HL-60 (cell line): Measurements from ENCODE around the gene ARID2.
A peak's percentile ranks its signal among the peaks of the same experiment; 100 is the strongest.

Experiments
- DNase-seq, 2 experiments: peaks; one replicate each; pipeline ENCODE4 v3.0.0-alpha.2; 2010 to 2020; ENCODE audit warnings: low read depth in 1 of 2, low spot score in 1 of 2
- H3K27ac ChIP-seq: fragments of 250-450 bp; sonication (Bioruptor Pico); replicated peaks from 2 replicates; pipeline ENCODE4 v1.5.1; 2020; ENCODE audit warnings: mild to moderate bottlenecking, moderate library complexity
- H3K27me3 ChIP-seq: fragments of 250-450 bp; sonication (Bioruptor Pico); 2 replicates; pipeline ENCODE4 v1.5.1; 2021; ENCODE audit warnings: mild to moderate bottlenecking, moderate library complexity; ENCODE audit not compliant: insufficient read depth, poor library complexity, severe bottlenecking
- H3K4me3 ChIP-seq: replicated peaks from 2 replicates; pipeline ENCODE4 v1.5.1; 2011; ENCODE audit warnings: mild to moderate bottlenecking, control low read depth, low read length; ENCODE audit not compliant: insufficient read depth
- CTCF ChIP-seq: IDR thresholded peaks from one replicate; pipeline ENCODE4 v1.5.1; 2011; ENCODE audit warnings: low read length, control low read depth, inconsistent platforms; ENCODE audit not compliant: insufficient read depth
- GABPA ChIP-seq: IDR thresholded peaks from 2 replicates; pipeline ENCODE4 v1.6.1; 2012; ENCODE audit warnings: low read depth
- POLR2AphosphoS5 ChIP-seq: IDR thresholded peaks from 2 replicates; pipeline ENCODE4 v1.6.1; 2012; ENCODE audit warnings: low read depth
- REST ChIP-seq: IDR thresholded peaks from 2 replicates; pipeline ENCODE4 v1.6.1; 2012; ENCODE audit warnings: low read depth; ENCODE audit not compliant: insufficient replicate concordance
- SPI1 ChIP-seq: IDR thresholded peaks from 2 replicates; pipeline ENCODE4 v1.6.1; 2012; ENCODE audit warnings: low read depth, mild to moderate bottlenecking, borderline replicate concordance

Gene ARID2

GRCh38 chr12:45914090-45914489 is 184.6 kb downstream of the ARID2 start:
- DNase-seq, result no peak
- Histone ChIP-seq H3K4me3 (no peak overlapping the region), H3K27me3 (no peaks in the 10 kb centered on the region), H3K27ac (no peak overlapping the region)
- TF ChIP-seq GABPA (no peak), POLR2AphosphoS5 (no peak), REST (no peak), CTCF (no peak), SPI1 (no peak)

GRCh38 chr12:45915405-45915804 is 185.9 kb downstream of the ARID2 start:
- H3K27ac ChIP-seq, result no peak overlapping the region
- no peak for DNase-seq
- H3K27me3 ChIP-seq, result no peaks in the 10 kb centered on the region
- no peak for TF ChIP-seq REST
- no peak for TF ChIP-seq SPI1
- TF ChIP-seq GABPA, result no peak
- no peak for TF ChIP-seq POLR2AphosphoS5
- H3K4me3 ChIP-seq, result no peak overlapping the region

- Histone ChIP-seq H3K4me3 (no peak overlapping the region), H3K27me3 (no peaks in the 10 kb centered on the region), H3K27ac (no peak overlapping the region)
- DNase-seq, result peak in 1 of 2 experiments; percentile 4
- TF ChIP-seq REST (no peak), GABPA (no peak), POLR2AphosphoS5 (no peak), CTCF (no peak), SPI1 (no peak)
Measured at GRCh38 chr12:45918818-45919217, 189.3 kb downstream of the ARID2 start.
